Trophoblast cell (in vitro differentiated cells and primary cell): ENCODE measurements around the gene SERPINB1.

Experiments
- DNase-seq, 2 donors: peaks; one replicate each; pipeline ENCODE4 v3.0.0-alpha.2; 2016
- H2AFZ ChIP-seq: 2 replicates; pipeline ENCODE4 v1.6.1; 2013; ENCODE audit warnings: low read length, moderate library complexity, mild to moderate bottlenecking; ENCODE audit not compliant: insufficient read depth, poor library complexity
- H2AK5ac ChIP-seq: 2 replicates; pipeline ENCODE4 v1.6.1; 2013; ENCODE audit warnings: mild to moderate bottlenecking, low read length
- H2BK120ac ChIP-seq: 2 replicates; pipeline ENCODE4 v1.6.1; 2013; ENCODE audit warnings: low read length, mild to moderate bottlenecking, moderate library complexity; ENCODE audit not compliant: insufficient read depth, poor library complexity
- H2BK12ac ChIP-seq: 2 replicates; pipeline ENCODE4 v1.6.1; 2013; ENCODE audit warnings: mild to moderate bottlenecking, low read length, moderate library complexity
- H2BK5ac ChIP-seq: 2 replicates; pipeline ENCODE4 v1.6.1; 2013; ENCODE audit warnings: low read length, low read depth, moderate library complexity, mild to moderate bottlenecking; ENCODE audit not compliant: poor library complexity
- H3K14ac ChIP-seq: 2 replicates; pipeline ENCODE4 v1.6.1; 2013; ENCODE audit warnings: mild to moderate bottlenecking, low read length
- H3K18ac ChIP-seq: 2 replicates; pipeline ENCODE4 v1.6.1; 2013; ENCODE audit warnings: mild to moderate bottlenecking, low read length
- H3K23ac ChIP-seq: 2 replicates; pipeline ENCODE4 v1.6.1; 2013; ENCODE audit warnings: low read length
- H3K27ac ChIP-seq: 2 replicates; pipeline ENCODE4 v1.5.1; 2013; ENCODE audit warnings: low read depth, mild to moderate bottlenecking, inconsistent platforms, low read length, moderate library complexity
- H3K27me3 ChIP-seq: 2 replicates; pipeline ENCODE4 v1.6.1; 2013; ENCODE audit warnings: inconsistent platforms, mild to moderate bottlenecking, low read length, moderate library complexity; ENCODE audit not compliant: insufficient read depth
- H3K36me3 ChIP-seq, 2 experiments: 1 replicate in 1 of 2; 2 replicates in 1 of 2; pipeline ENCODE4 v1.6.1; 2013; ENCODE audit warnings: low read length in 2 of 2, mild to moderate bottlenecking in 2 of 2, moderate library complexity in 1 of 2; ENCODE audit not compliant: insufficient read depth in 2 of 2, control insufficient read depth in 1 of 2
- H3K4ac ChIP-seq: 2 replicates; pipeline ENCODE4 v1.6.1; 2013; ENCODE audit warnings: low read depth, mild to moderate bottlenecking, low read length, moderate library complexity
- H3K4me1 ChIP-seq, 2 experiments: 1 replicate in 1 of 2; 2 replicates in 1 of 2; pipeline ENCODE4 v1.6.1; 2013; ENCODE audit warnings: low read length in 2 of 2, mild to moderate bottlenecking in 2 of 2, moderate library complexity in 1 of 2; ENCODE audit not compliant: insufficient read depth in 2 of 2, control insufficient read depth in 1 of 2
- H3K4me2 ChIP-seq: 2 replicates; pipeline ENCODE4 v1.6.1; 2013; ENCODE audit warnings: inconsistent platforms, mild to moderate bottlenecking, low read length, moderate library complexity
- H3K4me3 ChIP-seq: 2 replicates; pipeline ENCODE4 v1.5.1; 2013; ENCODE audit warnings: mild to moderate bottlenecking, low read depth, low read length, inconsistent platforms
- H3K79me1 ChIP-seq: one replicate; pipeline ENCODE4 v1.6.1; 2013; ENCODE audit warnings: low read length
- H3K79me2 ChIP-seq: 2 replicates; pipeline ENCODE4 v1.6.1; 2013; ENCODE audit warnings: low read length, mild to moderate bottlenecking; ENCODE audit not compliant: control insufficient read depth, insufficient read depth, poor library complexity
- H3K9ac ChIP-seq: 2 replicates; pipeline ENCODE4 v1.6.1; 2013; ENCODE audit warnings: mild to moderate bottlenecking, low read length
- H3K9me3 ChIP-seq: 2 replicates; pipeline ENCODE4 v1.6.1; 2013; ENCODE audit warnings: low read depth, mild to moderate bottlenecking, control low read depth, inconsistent platforms, low read length; ENCODE audit not compliant: insufficient read depth
- H4K12ac ChIP-seq: 2 replicates; pipeline ENCODE4 v1.6.1; 2013; ENCODE audit warnings: low read depth, mild to moderate bottlenecking, low read length, moderate library complexity
- H4K8ac ChIP-seq: 2 replicates; pipeline ENCODE4 v1.6.1; 2013; ENCODE audit warnings: low read depth, mild to moderate bottlenecking, low read length, moderate library complexity
- H4K91ac ChIP-seq: one replicate; pipeline ENCODE4 v1.6.1; 2013; ENCODE audit warnings: low read depth, mild to moderate bottlenecking, low read length, moderate library complexity
- WGBS: extraction: QIAGEN DNeasy Blood & Tissue Kit; methylation state at CpG from one replicate; pipeline ENCODE4 v1.1.7; 2013; ENCODE audit warnings: missing lambda C conversion rate; ENCODE audit not compliant: insufficient read length, insufficient coverage; ENCODE audit errors: extremely low coverage; 5-methylcytosine and 5-hydroxymethylcytosine counted together

The SERPINB1 gene

DNA sequence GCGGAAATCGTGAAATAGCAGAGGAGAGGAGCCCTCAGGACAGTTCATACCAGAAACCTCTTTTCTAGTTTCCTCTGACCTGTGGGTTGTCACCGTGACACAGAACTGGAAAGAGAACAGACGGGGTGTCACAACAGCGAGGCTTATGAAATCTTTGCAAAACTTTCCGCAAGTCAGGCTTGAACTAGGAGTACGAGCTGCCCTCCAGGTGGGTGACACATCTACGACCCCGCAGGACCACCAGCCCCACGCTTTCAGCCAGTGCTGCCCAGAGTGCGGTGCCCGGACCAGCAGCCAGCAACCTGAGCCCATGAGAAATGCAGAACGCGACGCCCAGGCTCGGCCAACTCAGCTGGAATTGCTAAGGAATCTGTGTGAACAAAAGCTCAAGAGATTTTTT is 45.7 kb downstream of the SERPINB1 start:
- H3K79me2 ChIP-seq: no peaks in the 10 kb centered on the region
- no peak overlapping the region for H3K23ac ChIP-seq
- H2AFZ ChIP-seq: no peak overlapping the region
- H3K14ac ChIP-seq: no peak overlapping the region
- peaks cover 4 to 8% of the 10 kb centered on the region in 2 experiments for H3K4me1 ChIP-seq
- no peak overlapping the region for H4K8ac ChIP-seq
- no peaks in the 10 kb centered on the region for H3K79me1 ChIP-seq
- H4K12ac ChIP-seq: no peak overlapping the region
- no peak overlapping the region for H3K4me3 ChIP-seq
- no peak overlapping the region for H2BK12ac ChIP-seq
- WGBS: no CpG with 5 or more reads among the region's 16 CpGs
- H4K91ac ChIP-seq: no peak overlapping the region
- no peak overlapping the region for H3K18ac ChIP-seq
- H3K9me3 ChIP-seq: no peaks in the 10 kb centered on the region
- H3K27ac ChIP-seq: no peak overlapping the region
- no peak for DNase-seq
- H3K36me3 ChIP-seq: no peaks in the 10 kb centered on the region
- no peaks in the 10 kb centered on the region for H3K27me3 ChIP-seq
- no peak overlapping the region for H2BK120ac ChIP-seq
- H3K9ac ChIP-seq: no peak overlapping the region
- no peak overlapping the region for H3K4ac ChIP-seq
- no peak overlapping the region for H2BK5ac ChIP-seq
- no peak overlapping the region for H3K4me2 ChIP-seq
- H2AK5ac ChIP-seq: no peak overlapping the region

- no peak overlapping the region for H2AK5ac ChIP-seq
- no peak overlapping the region for H2AFZ ChIP-seq
- H3K4me1 ChIP-seq: peaks cover 4 to 8% of the 10 kb centered on the region in 2 experiments
- H3K18ac ChIP-seq: no peak overlapping the region
- H3K4ac ChIP-seq: no peak overlapping the region
- H3K14ac ChIP-seq: no peak overlapping the region
- WGBS: no CpG with 5 or more reads among the region's 2 CpGs
- no peak overlapping the region for H3K4me3 ChIP-seq
- no peak overlapping the region for H2BK5ac ChIP-seq
- no peaks in the 10 kb centered on the region for H3K27me3 ChIP-seq
- H3K9me3 ChIP-seq: no peaks in the 10 kb centered on the region
- H4K8ac ChIP-seq: no peak overlapping the region
- no peak overlapping the region for H3K23ac ChIP-seq
- H3K79me2 ChIP-seq: no peaks in the 10 kb centered on the region
- H2BK12ac ChIP-seq: no peak overlapping the region
- H3K9ac ChIP-seq: no peak overlapping the region
- H3K36me3 ChIP-seq: no peaks in the 10 kb centered on the region
- H3K4me2 ChIP-seq: no peak overlapping the region
- no peak overlapping the region for H4K12ac ChIP-seq
- no peak overlapping the region for H2BK120ac ChIP-seq
- H3K79me1 ChIP-seq: no peaks in the 10 kb centered on the region
- H4K91ac ChIP-seq: no peak overlapping the region
- no peak overlapping the region for H3K27ac ChIP-seq
- no peak for DNase-seq
These were observed 46.5 kb downstream of the SERPINB1 start for GRCh38 chr6:2795162-2795561.

DNA sequence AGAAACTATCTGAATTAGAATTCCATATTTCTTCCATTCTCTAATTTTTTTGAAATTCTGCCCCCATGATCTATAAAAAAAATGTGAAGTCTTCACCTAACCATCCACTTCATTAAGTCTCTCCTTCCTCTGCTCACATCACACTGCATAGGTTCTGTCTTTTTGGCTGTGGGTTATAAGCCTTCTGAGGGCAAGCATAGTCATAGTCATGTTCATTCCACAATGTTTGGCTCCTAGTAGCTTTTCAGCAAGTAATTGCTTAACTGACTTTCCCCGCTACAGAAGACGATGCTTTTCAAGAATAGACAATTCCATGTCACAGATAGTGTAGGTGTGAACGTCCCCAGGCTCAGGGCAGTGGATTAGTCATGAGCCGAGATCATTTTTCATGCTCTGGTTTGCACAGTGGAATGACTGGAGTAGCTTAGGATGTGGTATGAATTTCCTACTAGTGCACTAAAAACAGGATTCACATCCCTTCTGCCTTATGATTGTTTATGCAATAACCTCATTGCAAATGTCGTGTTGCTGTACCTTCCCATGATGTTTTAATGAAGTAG is 47.4 kb downstream of the SERPINB1 start:
- no peak overlapping the region for H3K27ac ChIP-seq
- no peak overlapping the region for H3K14ac ChIP-seq
- no peaks in the 10 kb centered on the region for H3K9me3 ChIP-seq
- H2BK5ac ChIP-seq: no peak overlapping the region
- no peak overlapping the region for H3K23ac ChIP-seq
- no peaks in the 10 kb centered on the region for H3K27me3 ChIP-seq
- H3K4ac ChIP-seq: no peak overlapping the region
- H4K91ac ChIP-seq: no peak overlapping the region
- H3K36me3 ChIP-seq: no peaks in the 10 kb centered on the region
- no peak overlapping the region for H3K4me3 ChIP-seq
- H3K79me1 ChIP-seq: no peaks in the 10 kb centered on the region
- no peak overlapping the region for H2BK120ac ChIP-seq
- H2BK12ac ChIP-seq: no peak overlapping the region
- peak in 1 of 2 donors; percentile 32 for DNase-seq
- no peak overlapping the region for H4K12ac ChIP-seq
- no peak overlapping the region for H4K8ac ChIP-seq
- WGBS: no CpG with 5 or more reads among the region's 5 CpGs
- peaks cover 4 to 8% of the 10 kb centered on the region in 2 experiments for H3K4me1 ChIP-seq
- no peak overlapping the region for H3K9ac ChIP-seq
- H3K4me2 ChIP-seq: no peak overlapping the region
- H2AFZ ChIP-seq: no peak overlapping the region
- no peaks in the 10 kb centered on the region for H3K79me2 ChIP-seq
- H3K18ac ChIP-seq: no peak overlapping the region
- H2AK5ac ChIP-seq: no peak overlapping the region

DNA sequence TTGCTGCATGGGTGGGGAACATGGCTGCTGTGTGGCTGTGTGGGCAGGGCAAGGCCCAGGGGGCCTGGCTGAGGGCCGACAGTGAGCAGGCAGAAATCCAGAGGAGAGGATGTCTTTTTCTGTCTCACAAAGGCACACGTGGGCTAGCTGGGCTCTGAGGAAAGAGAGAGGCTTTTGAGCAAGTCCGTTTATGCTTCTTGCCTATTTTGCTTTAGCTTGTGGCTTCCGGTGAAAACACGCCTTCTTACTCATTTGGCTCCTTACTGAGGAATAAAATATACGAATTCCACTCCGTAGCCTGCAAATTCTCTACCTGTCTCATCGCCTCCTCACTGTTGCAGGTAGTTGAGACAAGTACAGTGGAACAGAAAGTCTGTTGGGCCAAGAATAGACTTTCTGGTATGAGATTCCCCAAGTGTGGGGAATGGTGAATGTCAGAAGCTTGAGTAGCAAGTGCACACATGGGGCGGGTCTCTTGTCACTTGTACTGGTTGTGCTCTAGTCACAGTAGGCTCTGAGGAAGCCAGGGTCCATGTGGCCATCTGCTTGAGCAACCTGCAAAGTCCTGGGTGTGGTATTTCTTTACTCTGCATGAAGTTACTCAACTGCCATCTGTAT is 48.0 kb downstream of the SERPINB1 start:
- Histone ChIP-seq H3K27me3 (no peaks in the 10 kb centered on the region), H2BK120ac (no peak overlapping the region), H3K9me3 (no peaks in the 10 kb centered on the region), H3K18ac (no peak overlapping the region), H2AK5ac (no peak overlapping the region), H3K27ac (no peak overlapping the region), H3K4me3 (no peak overlapping the region), H2BK5ac (no peak overlapping the region), H2AFZ (no peak overlapping the region), H3K4me2 (no peak overlapping the region), H4K91ac (no peak overlapping the region), H2BK12ac (no peak overlapping the region), H3K79me2 (no peaks in the 10 kb centered on the region), H3K4ac (no peak overlapping the region), H3K14ac (no peak overlapping the region), H4K8ac (no peak overlapping the region), H4K12ac (no peak overlapping the region), H3K4me1 (peaks cover 4 to 10% of the 10 kb centered on the region in 2 experiments), H3K79me1 (no peaks in the 10 kb centered on the region), H3K36me3 (peaks cover 0 to 2% of the 10 kb centered on the region in 2 experiments), H3K9ac (no peak overlapping the region), H3K23ac (no peak overlapping the region)
- no CpG with 5 or more reads among the region's 9 CpGs for WGBS
- DNase-seq: peak in 1 of 2 donors; percentile 21
